NCI-H69 (cell line): ENCODE data around the gene OFD1.

ENCODE experiments used
- DNase-seq: peaks from one replicate; lab custom pipeline; 2025; lab: John Stamatoyannopoulos, UW

Gene OFD1

GRCh38 chrX:13793897-13794296, 59.3 kb downstream of the OFD1 start:
- DNase-seq = no peak

GRCh38 chrX:13794417-13794816, 59.9 kb downstream of the OFD1 start:
- DNase-seq = no peak

- no peak for DNase-seq
Measured at GRCh38 chrX:13797512-13797911, 63.0 kb downstream of the OFD1 start.

- no peak for DNase-seq
Measured at GRCh38 chrX:13798184-13798583, 63.6 kb downstream of the OFD1 start.

GRCh38 chrX:13803116-13803515, 68.6 kb downstream of the OFD1 start:
- DNase-seq = no peak

- DNase-seq = peak; percentile 10
Measured at GRCh38 chrX:13805241-13805640, 70.7 kb downstream of the OFD1 start.

GRCh38 chrX:13808293-13808692, 73.7 kb downstream of the OFD1 start:
- DNase-seq = peak; percentile 96

- peak; percentile 49 for DNase-seq
Measured at GRCh38 chrX:13808865-13809264, 74.3 kb downstream of the OFD1 start.

GRCh38 chrX:13815664-13816063, 81.1 kb downstream of the OFD1 start:
- no peak for DNase-seq

GRCh38 chrX:13816176-13816575, 81.6 kb downstream of the OFD1 start:
- DNase-seq = no peak

GRCh38 chrX:13816643-13817627, 82.4 kb downstream of the OFD1 start, which contains the start of gene GPM6B:
Gene GPM6B, minus strand, starts transcription at chrX:13817093. Its CDS starts 189 bp downstream, at chrX:13816904.
- peak; percentile 67 for DNase-seq
